Left lung (tissue), 10 donors: ENCODE results near the gene TEX38. TPM values are rescaled to one million over a fixed set of nuclear protein-coding genes. Genes with fewer than 3 reads are reported as not detected.
"Not testable (repeated sequence)": the region's sequence is repeated elsewhere in the genome, so short reads cannot be mapped to it uniquely, and the experiment has no call there.

ENCODE experiments used
- ATAC-seq: fragments of 200-7000 bp; cut with Tn5 transposase; one replicate; pipeline ENCODE4 v1.9.1; 2020; ENCODE audit warnings: moderate library complexity
- DNase-seq, 4 donors: peaks; one replicate each; pipeline ENCODE4 v3.0.0-alpha.2; 2013 to 2020
- H3K27ac ChIP-seq, 2 donors: fragments of 200-600 bp; sonication (generic) in 1 of 2; one replicate each; pipeline versions ENCODE4 v1.5.0 to v1.8.0; 2020 to 2021
- H3K27me3 ChIP-seq, 2 donors: fragments of 200-600 bp; sonication (generic) in 1 of 2; one replicate each; pipeline versions ENCODE4 v1.5.0 to v1.8.0; 2020 to 2021
- H3K36me3 ChIP-seq, 2 donors: fragments of 200-600 bp; sonication (generic) in 1 of 2; one replicate each; pipeline versions ENCODE4 v1.5.0 to v1.8.0; 2020 to 2021
- H3K4me1 ChIP-seq, 2 donors: fragments of 200-600 bp; one replicate each; pipeline ENCODE4 v1.8.0; 2021
- H3K4me3 ChIP-seq, 2 donors: fragments of 200-600 bp; sonication (generic) in 1 of 2; one replicate each; pipeline versions ENCODE4 v1.5.0 to v1.8.0; 2020 to 2021; ENCODE audit warnings: mild to moderate bottlenecking in 1 of 2
- H3K9me3 ChIP-seq, 2 donors: fragments of 200-600 bp; sonication (generic) in 1 of 2; one replicate each; pipeline versions ENCODE4 v1.5.0 to v1.8.0; 2020 to 2021
- CTCF ChIP-seq, 2 donors: fragments of 200-600 bp; sonication (generic) in 1 of 2; IDR thresholded peaks; one replicate each; pipeline versions ENCODE4 v1.5.0 to v1.8.0; 2021; ENCODE audit warnings: antibody characterized with exemption in 2 of 2
- intact Hi-C, 2 donors: fragments of 100-400 bp; cut with DNase I; formaldehyde crosslinking; loops; one replicate each; pipeline versions ENCODE4 v1.11.2 to v1.14.2; 2022
- polyA plus RNA-seq, 6 donors: library from polyadenylated mRNA; unstranded; fragments of 120-200 nt; gene quantifications; one replicate each; pipeline ENCODE4 v1.2.1, GENCODE V29; 2013; ENCODE audit not compliant: insufficient read length in 6 of 6
- total RNA-seq, 2 donors: library from RNA; stranded (reverse); fragmentation: NEBNext Ultra II Directional; extraction: Animal tissue kit (Norgen Biotek cat#: 25700); gene quantifications; one replicate each; pipeline ENCODE4 v1.2.1, GENCODE V29; 2021
- donor health status: DM: no; HTN: yes; CAD: no.
- donor health status: DM: no; HTN: no; CAD: no.

The TEX38 gene
- total and polyA plus RNA-seq, 8 donors: 0.31 to 0.64 (median 0.49) TPM; not detected in 2

GRCh38 chr1:46718727-46719622 is 47.3 kb downstream of the TEX38 start, which contains the start of gene EFCAB14:
Gene EFCAB14, minus strand, starts transcription at chr1:46719114. Its CDS starts 1,027 bp downstream, at chr1:46718087.
- H3K4me3 ChIP-seq: peak within 1 kb of the TSS; percentile 86 to 99
- H3K27ac ChIP-seq: peak within 1 kb of the TSS; percentile 80 to 86
- peaks cover 17 to 47% of the 10 kb centered on the region in 2 donors for H3K4me1 ChIP-seq
- peak; percentile 94 to 99 (median 96) for DNase-seq
- peak; percentile 97 for ATAC-seq
- intact Hi-C loops: no loop called here
- TF ChIP-seq CTCF (IDR thresholded peaks at IDR 0.05): no peak
- H3K36me3 ChIP-seq: peaks cover 0 to 20% of the 10 kb centered on the region in 2 donors
- H3K9me3 ChIP-seq: no peaks in the 10 kb centered on the region
- no peaks in the 10 kb centered on the region for H3K27me3 ChIP-seq

DNA sequence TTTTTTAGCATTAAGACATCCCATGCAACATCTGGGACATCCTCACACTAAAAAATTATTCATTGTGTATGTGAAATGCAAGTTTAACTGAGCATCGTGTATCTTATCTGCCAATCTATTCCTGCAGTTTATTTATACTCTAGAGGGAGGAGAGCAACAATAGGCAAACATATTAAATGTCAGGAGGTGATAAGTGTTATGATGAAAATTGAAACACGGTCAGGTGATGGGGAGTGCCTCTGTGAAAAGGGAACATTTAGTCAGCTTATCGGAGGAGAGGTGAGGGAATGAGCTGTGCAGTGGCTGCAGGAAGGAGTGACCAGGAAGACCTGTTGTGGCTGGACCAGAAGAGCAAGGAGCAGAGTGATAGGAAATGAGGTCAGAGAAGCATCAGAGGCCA is 48.0 kb downstream of the TEX38 start:
- Histone ChIP-seq H3K4me1 (peaks cover 17 to 49% of the 10 kb centered on the region in 2 donors), H3K27ac (peak overlapping the region; percentile 80 to 86), H3K27me3 (no peaks in the 10 kb centered on the region), H3K36me3 (peaks cover 0 to 13% of the 10 kb centered on the region in 2 donors), H3K4me3 (peak overlapping the region; percentile 86 to 99), H3K9me3 (no peaks in the 10 kb centered on the region)
- peak in 2 of 4 donors; percentile 17 to 39 for DNase-seq
- ATAC-seq: peak; percentile 63
- no peak for TF ChIP-seq CTCF (IDR thresholded peaks at IDR 0.05)
- intact Hi-C loops: loop anchor here in 1 of 2 donors (10.0 kb wide), 2 partner anchors 95 to 185 kb away; a partner anchor contains a TSS

GRCh38 chr1:46720319-46720718 is 48.7 kb downstream of the TEX38 start:
- not testable (repeated sequence) for H3K4me3 ChIP-seq, DNase-seq, ATAC-seq, H3K27ac ChIP-seq, H3K36me3 ChIP-seq, H3K27me3 ChIP-seq, H3K9me3 ChIP-seq
- H3K4me1 ChIP-seq: peaks cover 17 to 48% of the 10 kb centered on the region in 2 donors
- intact Hi-C loops: loop anchor here in 1 of 2 donors (10.0 kb wide), 2 partner anchors 96 to 186 kb away; a partner anchor contains a TSS

DNA sequence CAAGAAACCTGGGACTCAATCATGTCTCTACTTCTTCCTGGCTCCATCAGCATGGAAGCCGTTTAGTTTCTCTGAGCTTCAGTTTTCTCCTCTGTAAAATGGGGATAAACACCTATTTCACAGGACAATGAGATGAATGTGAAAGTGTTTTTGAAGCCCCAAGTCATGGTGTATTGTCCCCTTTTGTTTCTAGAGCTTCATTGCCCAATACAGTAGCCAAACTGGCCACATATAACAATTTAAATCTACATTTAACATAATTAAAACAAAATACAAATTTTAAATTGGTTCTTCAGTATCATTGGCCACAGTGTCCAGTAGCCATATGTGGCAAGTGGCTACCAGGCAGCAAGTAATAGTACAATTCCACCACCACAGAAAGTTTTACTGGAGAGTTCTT is 49.5 kb downstream of the TEX38 start:
- peaks cover 17 to 39% of the 10 kb centered on the region in 2 donors for H3K4me1 ChIP-seq

GRCh38 chr1:46721686-46722205 is 50.1 kb downstream of the TEX38 start:
- H3K36me3 ChIP-seq: no peaks in the 10 kb centered on the region
- no peak overlapping the region for H3K4me3 ChIP-seq
- ATAC-seq (no peak), DNase-seq (peak in 1 of 4 donors; percentile 52)
- intact Hi-C loops: loop anchor here in 1 of 2 donors (10.0 kb wide), 2 partner anchors 97 to 187 kb away; a partner anchor contains a TSS
- TF ChIP-seq CTCF (IDR thresholded peaks at IDR 0.05): no peak
- H3K4me1 ChIP-seq: peaks cover 17 to 34% of the 10 kb centered on the region in 2 donors
- no peak overlapping the region for H3K27ac ChIP-seq
- H3K9me3 ChIP-seq: no peaks in the 10 kb centered on the region
- peaks cover 0 to 3% of the 10 kb centered on the region in 2 donors for H3K27me3 ChIP-seq

More for the DNA sequence above, 49.5 kb downstream of the TEX38 start:
- H3K27me3 ChIP-seq: no peaks in the 10 kb centered on the region
- H3K9me3 ChIP-seq: no peaks in the 10 kb centered on the region
- no peaks in the 10 kb centered on the region for H3K36me3 ChIP-seq
- ATAC-seq (no peak), DNase-seq (no peak)
- no peak overlapping the region for H3K4me3 ChIP-seq
- no peak for TF ChIP-seq CTCF (IDR thresholded peaks at IDR 0.05)
- no peak overlapping the region for H3K27ac ChIP-seq
- intact Hi-C loops: loop anchor here in 1 of 2 donors (10.0 kb wide), 2 partner anchors 96 to 186 kb away; a partner anchor contains a TSS

Other genes starting within 250 kb of the TEX38 start
- gene DMBX1, start 182.0 kb upstream of the TEX38 start, total RNA-seq: not detected
- under 1 TPM in 4 of 6 donors, not detected in 2; 0.04 to 0.07 (median 0.07) TPM for gene DMBX1, start 182.0 kb upstream of the TEX38 start, polyA plus RNA-seq
- gene KNCN, start 120.2 kb upstream of the TEX38 start, total RNA-seq: not detected
- under 1 TPM in 3 of 6 donors, not detected in 3; 0.07 to 0.34 (median 0.20) TPM for gene KNCN, start 120.2 kb upstream of the TEX38 start, polyA plus RNA-seq
- 10 to 100 TPM; 42.2 to 96.0 TPM for gene MKNK1, start 67.6 kb upstream of the TEX38 start, total RNA-seq
- 10 to 100 TPM; 45.0 to 57.1 (median 51.4) TPM for gene MKNK1, start 67.6 kb upstream of the TEX38 start, polyA plus RNA-seq
- 10 to 100 TPM; 16.0 to 21.3 TPM for gene MOB3C, start 55.0 kb upstream of the TEX38 start, total RNA-seq
- 10 to 100 TPM; 17.5 to 19.6 (median 18.4) TPM for gene MOB3C, start 55.0 kb upstream of the TEX38 start, polyA plus RNA-seq
- gene ATPAF1, start 3.5 kb upstream of the TEX38 start, total RNA-seq: 10 to 100 TPM; 34.3 to 45.2 TPM
- gene ATPAF1, start 3.5 kb upstream of the TEX38 start, polyA plus RNA-seq: 10 to 100 TPM; 69.7 to 90.0 (median 77.4) TPM
- gene EFCAB14, start 47.3 kb downstream of the TEX38 start, total RNA-seq: 100 to 1,000 TPM; 102 to 110 TPM
- 100 to 1,000 TPM; 108 to 124 (median 115) TPM for gene EFCAB14, start 47.3 kb downstream of the TEX38 start, polyA plus RNA-seq
- 100 to 1,000 TPM in 1 of 2 donors, 10 to 100 TPM in 1; 53.8 to 417 TPM for gene CYP4B1, start 127.2 kb downstream of the TEX38 start, total RNA-seq
- gene CYP4B1, start 127.2 kb downstream of the TEX38 start, polyA plus RNA-seq: 1 to 10 TPM; 1.6 to 3.1 (median 2.2) TPM